ENCODE measurements around the gene ZNF436.

- TF ChIP-seq POLR2A (IDR thresholded peaks at IDR 0.05): no peak
- no peak for TF ChIP-seq POLR2AphosphoS5 (IDR thresholded peaks at IDR 0.05)
Measured at GRCh38 chr1:23367451-23367790, 2.2 kb downstream of the ZNF436 start.
